ENCODE measurements around the gene CTNNA1.

The CTNNA1 gene

DNA sequence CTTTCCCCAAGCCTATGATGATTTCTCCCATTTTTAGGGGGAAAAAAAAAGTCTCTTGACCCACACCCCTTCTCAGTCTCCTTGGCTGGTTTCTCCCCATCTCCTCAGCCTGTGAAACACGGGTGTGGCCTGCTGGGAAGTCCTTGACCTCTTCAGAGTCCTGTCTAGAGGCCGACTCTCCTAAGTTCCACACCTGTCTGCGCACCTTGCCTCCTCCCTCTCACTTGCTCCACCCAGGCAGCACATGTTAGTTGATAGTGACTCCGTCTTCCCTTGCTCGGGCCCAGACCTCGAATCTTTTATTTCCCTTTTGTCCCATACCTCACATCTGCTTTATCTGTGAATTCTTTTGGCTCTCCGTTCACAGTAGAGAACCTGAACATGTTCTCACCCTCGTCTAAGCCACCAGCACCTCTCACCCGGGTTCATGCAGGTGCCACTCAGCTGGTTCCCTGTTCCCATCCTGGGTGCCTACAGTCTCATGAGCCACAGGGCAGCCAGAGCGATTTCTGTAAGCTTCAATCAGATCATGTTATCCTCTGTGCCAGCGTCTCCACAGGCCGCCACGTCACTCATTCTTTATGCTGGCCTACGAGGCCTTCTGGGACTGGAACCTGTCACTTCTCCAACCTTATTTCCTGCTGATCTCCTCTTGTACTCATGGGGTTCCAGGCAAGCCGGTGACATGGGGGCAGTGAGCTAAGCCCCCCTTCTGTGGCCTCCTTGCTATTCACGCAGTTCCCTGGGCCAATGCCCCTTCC is 173.6 kb downstream of the CTNNA1 start:
- DNase-seq (ENCODE audit: low read depth in 4 of 4, low spot score in 1 of 4): no peak

- DNase-seq (ENCODE audit: low read depth in 4 of 4, low spot score in 1 of 4): no peak
Measured at GRCh38 chr5:138927544-138927943, 174.3 kb downstream of the CTNNA1 start.

GRCh38 chr5:138927979-138928378 is 174.8 kb downstream of the CTNNA1 start:
- DNase-seq (ENCODE audit: low read depth in 4 of 4, low spot score in 1 of 4): no peak

DNA sequence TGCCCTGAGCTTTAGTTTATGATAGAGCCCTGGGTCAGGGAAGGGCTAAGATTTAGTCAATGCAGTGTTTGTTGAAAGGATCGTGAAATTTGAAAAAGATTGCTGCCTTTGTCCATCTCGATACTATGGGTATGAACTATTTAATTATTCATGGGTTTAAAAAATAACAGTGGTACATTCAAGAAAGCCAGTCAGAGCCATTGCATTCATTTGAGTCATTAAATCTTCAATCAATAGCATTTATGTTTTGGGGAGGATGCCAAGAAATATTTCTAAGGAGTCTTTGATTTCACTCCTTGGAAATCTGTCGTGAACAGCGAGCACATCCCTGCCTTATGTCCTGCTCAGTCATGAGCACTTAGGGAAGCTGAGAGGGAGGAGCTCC is 176.3 kb downstream of the CTNNA1 start:
- no peak for DNase-seq (ENCODE audit: low read depth in 4 of 4, low spot score in 1 of 4)

DNA sequence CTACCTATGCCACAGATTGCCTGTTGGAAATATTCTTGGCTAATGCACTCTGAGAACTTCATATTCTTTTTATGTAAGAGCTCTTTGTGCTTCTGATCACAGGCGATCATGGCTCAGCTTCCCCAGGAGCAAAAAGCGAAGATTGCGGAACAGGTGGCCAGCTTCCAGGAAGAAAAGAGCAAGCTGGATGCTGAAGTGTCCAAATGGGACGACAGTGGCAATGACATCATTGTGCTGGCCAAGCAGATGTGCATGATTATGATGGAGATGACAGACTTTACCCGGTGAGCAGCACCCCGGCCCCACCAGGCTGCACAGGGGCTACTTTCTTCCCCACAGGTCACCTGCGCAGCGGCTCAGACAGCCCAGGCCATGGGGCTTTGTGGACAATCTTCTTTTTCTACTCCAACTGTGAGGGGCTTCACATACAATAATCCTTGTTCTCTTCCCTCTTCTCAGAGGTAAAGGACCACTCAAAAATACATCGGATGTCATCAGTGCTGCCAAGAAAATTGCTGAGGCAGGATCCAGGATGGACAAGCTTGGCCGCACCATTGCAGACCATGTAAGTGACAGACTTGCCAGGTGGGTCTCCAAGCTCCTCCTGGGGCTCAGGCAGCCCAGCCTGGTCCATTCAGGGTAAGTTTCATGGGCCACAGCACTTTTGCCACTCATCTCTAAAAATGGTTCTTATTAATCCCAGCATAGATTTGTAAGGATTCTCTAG is 177.3 kb downstream of the CTNNA1 start:
- no peak for DNase-seq (ENCODE audit: low read depth in 4 of 4, low spot score in 1 of 4)

GRCh38 chr5:138932171-138932810 is 179.1 kb downstream of the CTNNA1 start:
- DNase-seq (ENCODE audit: low read depth in 4 of 4, low spot score in 1 of 4): no peak

- DNase-seq (ENCODE audit: low read depth in 4 of 4, low spot score in 1 of 4): no peak
Measured at GRCh38 chr5:138933522-138934290, 180.5 kb downstream of the CTNNA1 start.

GRCh38 chr5:138934971-138935370 is 181.7 kb downstream of the CTNNA1 start:
- DNase-seq (ENCODE audit: low read depth in 4 of 4, low spot score in 1 of 4): no peak

GRCh38 chr5:138935466-138935865 is 182.2 kb downstream of the CTNNA1 start:
- no peak for DNase-seq (ENCODE audit: low read depth in 4 of 4, low spot score in 1 of 4)

GRCh38 chr5:138936225-138936967 is 183.2 kb downstream of the CTNNA1 start:
- no peak for DNase-seq (ENCODE audit: low read depth in 4 of 4, low spot score in 1 of 4)

GRCh38 chr5:138936968-138937345 is 183.7 kb downstream of the CTNNA1 start:
- DNase-seq (ENCODE audit: low read depth in 4 of 4, low spot score in 1 of 4): no peak

- DNase-seq (ENCODE audit: low read depth in 4 of 4, low spot score in 1 of 4): no peak
Measured at GRCh38 chr5:138937392-138938387, 184.5 kb downstream of the CTNNA1 start.

GRCh38 chr5:138938526-138938925 is 185.3 kb downstream of the CTNNA1 start:
- DNase-seq (ENCODE audit: low read depth in 4 of 4, low spot score in 1 of 4): no peak

- DNase-seq (ENCODE audit: low read depth in 4 of 4, low spot score in 1 of 4): no peak
Measured at GRCh38 chr5:138942066-138942465, 188.8 kb downstream of the CTNNA1 start.

DNA sequence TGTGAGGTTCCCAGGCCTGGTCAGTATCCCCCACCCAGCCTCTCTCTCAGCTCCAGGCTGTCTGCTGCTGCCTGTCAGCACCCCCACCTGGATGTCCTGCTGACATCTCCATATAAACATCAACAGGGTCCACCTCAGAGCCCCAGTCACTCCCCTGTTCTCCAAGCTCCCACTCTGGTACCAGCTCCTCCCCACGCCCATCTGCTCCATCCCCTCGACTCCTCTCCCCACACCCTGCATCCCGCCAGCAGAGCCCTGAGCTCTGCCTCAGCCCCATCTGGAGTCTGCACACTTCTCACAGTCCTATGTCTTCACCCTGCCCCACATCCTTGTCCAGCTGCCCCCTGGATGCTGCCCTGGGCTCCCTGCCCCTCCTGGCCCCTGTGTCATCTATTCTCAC is 189.6 kb downstream of the CTNNA1 start:
- no peak for DNase-seq (ENCODE audit: low read depth in 4 of 4, low spot score in 1 of 4)

GRCh38 chr5:138943599-138944173 is 190.5 kb downstream of the CTNNA1 start:
- no peak for DNase-seq (ENCODE audit: low read depth in 4 of 4, low spot score in 1 of 4)

DNA sequence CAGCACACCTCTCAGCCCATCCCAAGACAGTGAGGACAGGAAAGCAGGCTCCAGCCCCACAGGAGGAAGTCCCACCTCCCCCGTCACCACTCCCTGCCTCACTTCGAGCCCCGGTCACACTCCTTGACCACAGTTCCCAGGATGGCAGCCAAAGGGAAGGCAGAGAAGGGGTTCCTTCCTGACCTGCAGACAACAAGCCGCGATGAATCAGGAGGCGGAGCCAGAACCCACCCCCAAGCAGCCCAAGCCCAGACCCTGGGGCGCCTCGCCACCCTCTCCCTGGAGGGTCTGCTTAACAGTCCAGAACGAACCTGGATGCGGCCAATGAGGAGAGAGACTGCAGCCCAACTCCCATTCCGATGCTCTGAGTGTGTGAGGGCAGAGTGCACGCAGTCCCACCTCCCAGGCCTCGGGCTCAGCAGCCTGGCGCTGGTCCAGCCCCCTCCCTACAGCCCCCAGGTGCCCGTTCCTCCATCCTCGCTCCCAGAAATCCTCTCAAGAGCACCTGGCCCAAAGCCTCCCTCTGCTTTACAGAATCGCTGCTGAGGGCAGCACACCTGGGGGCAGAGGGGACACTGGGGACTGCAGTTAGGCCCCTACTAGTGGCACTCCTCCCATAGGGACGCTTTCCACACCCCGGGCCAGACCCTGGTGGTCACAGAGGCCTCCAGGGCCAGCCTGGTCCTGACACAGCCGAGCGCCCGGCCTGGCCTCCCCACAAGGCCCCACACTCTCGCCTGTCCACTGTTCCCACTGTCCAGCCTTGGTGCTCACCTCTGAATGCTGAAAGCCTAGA is 191.5 kb downstream of the CTNNA1 start:
- no peak for DNase-seq (ENCODE audit: low read depth in 4 of 4, low spot score in 1 of 4)
